ENCODE results near the gene COMMD7. TPM values are rescaled to one million over a fixed set of nuclear protein-coding genes. Genes with fewer than 3 reads are reported as not detected.

COMMD7 gene
- total RNA-seq, 2 experiments from 2014 or later: 20.5 to 22.2 TPM

DNA sequence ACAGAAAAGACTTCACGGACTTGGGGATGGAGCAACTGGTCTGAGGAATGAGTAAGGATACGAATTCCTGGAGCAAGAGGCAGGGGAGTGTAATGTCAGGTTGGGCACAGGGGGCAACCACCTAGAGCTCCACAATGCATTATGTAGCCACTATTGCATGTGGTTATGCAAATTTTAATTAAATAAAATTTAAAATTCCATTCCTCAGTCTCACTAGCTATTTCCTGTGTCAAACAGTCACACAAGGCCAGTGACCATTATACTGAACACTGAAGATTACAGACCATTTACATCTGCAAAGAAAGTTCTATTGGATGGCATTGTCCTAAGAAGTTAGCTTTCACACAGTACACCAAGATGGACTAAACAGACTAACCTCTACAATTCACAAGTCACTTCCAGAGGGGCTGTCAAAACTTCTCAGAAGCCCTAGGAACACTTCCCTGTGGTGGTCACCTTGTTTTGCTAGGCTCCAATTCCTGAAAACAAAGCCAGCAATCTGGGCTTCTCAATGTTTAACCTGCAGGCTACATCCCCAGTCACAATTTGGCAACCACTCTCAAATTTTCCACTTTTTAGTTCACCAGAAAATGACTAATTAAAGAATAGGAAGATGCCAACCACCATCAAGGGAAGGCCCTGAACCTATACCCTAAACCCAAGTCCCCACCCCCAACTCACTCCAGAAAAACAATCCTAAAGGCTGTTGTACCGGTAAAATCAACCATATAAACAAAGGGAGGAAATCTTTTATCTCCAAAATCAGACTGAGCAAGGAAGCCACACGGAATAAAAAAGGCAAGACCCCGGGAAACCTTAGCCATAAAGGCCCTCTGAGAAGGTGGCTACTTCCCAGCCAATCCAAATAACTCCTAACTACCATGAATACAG lies 35.3 kb downstream of the COMMD7 start:
- POLR2A ChIA-PET: interaction anchor here (0.6 kb wide), 1 partner anchor 110 kb away, joined by 3 read pairs; no protein-coding TSS in a partner anchor

DNA sequence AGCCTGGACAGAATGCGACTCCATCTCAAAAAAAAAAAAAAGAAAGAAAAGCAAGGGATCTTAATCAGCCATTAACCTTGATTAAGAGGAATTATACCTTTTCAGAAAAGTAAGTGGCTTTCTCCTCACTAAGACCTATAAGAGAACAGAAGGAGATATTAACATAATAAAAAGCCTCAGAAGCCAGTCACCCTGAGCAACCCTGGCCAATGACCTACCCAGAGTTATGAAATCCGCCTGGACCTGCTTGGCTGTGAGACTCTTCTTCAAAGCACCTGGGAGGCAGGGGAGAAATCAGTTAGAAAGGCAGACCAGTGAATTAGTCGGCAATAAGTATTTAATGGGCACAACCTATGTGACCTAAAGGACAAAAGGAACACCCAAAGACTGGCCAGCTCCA lies 36.8 kb downstream of the COMMD7 start:
- POLR2A ChIA-PET: no interaction called here
- no peak for DNase-seq (ENCODE audit: low spot score)
- TF ChIP-seq EZH2phosphoT487 (IDR thresholded peaks at IDR 0.05; ENCODE audit: borderline replicate concordance, low read depth, low read length): no peak
- TF ChIP-seq, protein P1, sequence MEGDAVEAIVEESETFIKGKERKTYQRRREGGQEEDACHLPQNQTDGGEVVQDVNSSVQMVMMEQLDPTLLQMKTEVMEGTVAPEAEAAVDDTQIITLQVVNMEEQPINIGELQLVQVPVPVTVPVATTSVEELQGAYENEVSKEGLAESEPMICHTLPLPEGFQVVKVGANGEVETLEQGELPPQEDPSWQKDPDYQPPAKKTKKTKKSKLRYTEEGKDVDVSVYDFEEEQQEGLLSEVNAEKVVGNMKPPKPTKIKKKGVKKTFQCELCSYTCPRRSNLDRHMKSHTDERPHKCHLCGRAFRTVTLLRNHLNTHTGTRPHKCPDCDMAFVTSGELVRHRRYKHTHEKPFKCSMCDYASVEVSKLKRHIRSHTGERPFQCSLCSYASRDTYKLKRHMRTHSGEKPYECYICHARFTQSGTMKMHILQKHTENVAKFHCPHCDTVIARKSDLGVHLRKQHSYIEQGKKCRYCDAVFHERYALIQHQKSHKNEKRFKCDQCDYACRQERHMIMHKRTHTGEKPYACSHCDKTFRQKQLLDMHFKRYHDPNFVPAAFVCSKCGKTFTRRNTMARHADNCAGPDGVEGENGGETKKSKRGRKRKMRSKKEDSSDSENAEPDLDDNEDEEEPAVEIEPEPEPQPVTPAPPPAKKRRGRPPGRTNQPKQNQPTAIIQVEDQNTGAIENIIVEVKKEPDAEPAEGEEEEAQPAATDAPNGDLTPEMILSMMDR (conservative IDR thresholded peaks at IDR 0.05; ENCODE audit: low read length): no peak
- H3K4me3 ChIP-seq (ENCODE audit: low read depth, low read length, poor library complexity, severe bottlenecking): no peak overlapping the region
- H3K9me3 ChIP-seq (ENCODE audit: low read length): no peaks in the 10 kb centered on the region
- peaks cover 12% of the 10 kb centered on the region; the same call in 1 of the 2 replicates for H3K36me3 ChIP-seq (ENCODE audit: insufficient read depth, low read length)
- H3K9me2 ChIP-seq (ENCODE audit: insufficient read depth, low read length): no peaks in the 10 kb centered on the region
- no peak overlapping the region for H3K27ac ChIP-seq (ENCODE audit: low read depth, low read length, poor library complexity, severe bottlenecking)
- no peaks in the 10 kb centered on the region for H3K79me2 ChIP-seq (ENCODE audit: insufficient read depth, low read depth, low read length)
- intact Hi-C loops (cut with micrococcal nuclease; ENCODE audit: unreplicated experiment): no loop called here
- no peak overlapping the region for H3K4me2 ChIP-seq (ENCODE audit: low read length)
- BruUV-seq (replicated peaks): no TSS peak
- H3K4me1 ChIP-seq (ENCODE audit: insufficient read depth, low read length, poor library complexity, severe bottlenecking): no peaks in the 10 kb centered on the region
- H4K20me1 ChIP-seq (ENCODE audit: insufficient read depth, low read length): no peaks in the 10 kb centered on the region
- no peak overlapping the region for H2AFZ ChIP-seq (ENCODE audit: low read length)
- CTCF ChIA-PET (ENCODE audit: unreplicated experiment): no interaction called here

More for the DNA sequence above, 35.3 kb downstream of the COMMD7 start:
- no TSS peak for BruUV-seq (replicated peaks)
- H3K4me3 ChIP-seq (ENCODE audit: low read depth, low read length, poor library complexity, severe bottlenecking): no peak overlapping the region
- CTCF ChIA-PET (ENCODE audit: unreplicated experiment): no interaction called here
- no peak for TF ChIP-seq EZH2phosphoT487 (IDR thresholded peaks at IDR 0.05; ENCODE audit: borderline replicate concordance, low read depth, low read length)
- TF ChIP-seq, protein P1 (conservative IDR thresholded peaks at IDR 0.05; ENCODE audit: low read length): no peak
- H3K9me2 ChIP-seq (ENCODE audit: insufficient read depth, low read length): no peaks in the 10 kb centered on the region
- no peak for DNase-seq (ENCODE audit: low spot score)
- H3K9me3 ChIP-seq (ENCODE audit: low read length): no peaks in the 10 kb centered on the region
- no peak overlapping the region for H3K27ac ChIP-seq (ENCODE audit: low read depth, low read length, poor library complexity, severe bottlenecking)
- no peaks in the 10 kb centered on the region for H4K20me1 ChIP-seq (ENCODE audit: insufficient read depth, low read length)
- H3K4me2 ChIP-seq (ENCODE audit: low read length): no peak overlapping the region
- no peaks in the 10 kb centered on the region for H3K4me1 ChIP-seq (ENCODE audit: insufficient read depth, low read length, poor library complexity, severe bottlenecking)
- no peaks in the 10 kb centered on the region for H3K79me2 ChIP-seq (ENCODE audit: insufficient read depth, low read depth, low read length)
- H3K36me3 ChIP-seq (ENCODE audit: insufficient read depth, low read length): peaks cover 9% of the 10 kb centered on the region; the same call in 1 of the 2 replicates
- intact Hi-C loops (cut with micrococcal nuclease; ENCODE audit: unreplicated experiment): no loop called here
- no peak overlapping the region for H2AFZ ChIP-seq (ENCODE audit: low read length)
